Mucosa of gallbladder (tissue), 1 donor: Measurements from ENCODE around the gene TEX52. TPM values are rescaled to one million over a fixed set of nuclear protein-coding genes. Genes with fewer than 3 reads are reported as not detected.

Experiments used
- total RNA-seq: library from RNA; stranded (reverse); gene quantifications from one replicate; pipeline ENCODE4 v1.2.1, GENCODE V29; 2021
- donor health status: DM: no; HTN: no; CAD: no.

Gene TEX52
- total RNA-seq, 1 donor from 2014 or later, result not detected

Other genes starting within 250 kb of the TEX52 start
- gene FKBP4, start 62.1 kb downstream of the TEX52 start, total RNA-seq, result 140 TPM
- gene ITFG2, start 44.4 kb downstream of the TEX52 start, total RNA-seq, result 43.4 TPM
- 3.2 TPM for gene NRIP2, start 22.0 kb downstream of the TEX52 start, total RNA-seq
- gene FOXM1, start 20.1 kb upstream of the TEX52 start, total RNA-seq, result 2.6 TPM
- 17.6 TPM for gene RHNO1, start 20.2 kb upstream of the TEX52 start, total RNA-seq
- gene TULP3, start 33.9 kb upstream of the TEX52 start, total RNA-seq, result 20.7 TPM
- gene TEAD4, start 102.4 kb upstream of the TEX52 start, total RNA-seq, result 5.1 TPM
- 38.7 TPM for gene TSPAN9, start 220.3 kb upstream of the TEX52 start, total RNA-seq